BLaER1 treated with 17β-estradiol and CSF1 and Interleukin-3, amounts not matched to agents 10 nM and 100 nM (cell line): ENCODE data around the gene TNXB.
"Not testable (repeated sequence)": the region's sequence is repeated elsewhere in the genome, so short reads cannot be mapped to it uniquely, and the experiment has no call there.

Experiments used
- H3K27ac ChIP-seq, 11 experiments: shearing (Covaris generic); formaldehyde crosslinking; 2 replicates each; pipeline ENCODE4 v1.8.1; 2022
- H3K27me3 ChIP-seq, 11 experiments: shearing (Covaris generic); formaldehyde crosslinking; 2 replicates each; pipeline ENCODE4 v1.8.1; 2022
- H3K36me3 ChIP-seq, 11 experiments: shearing (Covaris generic); formaldehyde crosslinking; 2 replicates each; pipeline ENCODE4 v1.8.1; 2022
- H3K4me1 ChIP-seq, 10 experiments: shearing (Covaris generic); formaldehyde crosslinking; 2 replicates each; pipeline ENCODE4 v1.8.1; 2022
- H3K4me2 ChIP-seq, 11 experiments: shearing (Covaris generic); formaldehyde crosslinking; 2 replicates each; pipeline ENCODE4 v1.8.1; 2022
- H3K4me3 ChIP-seq, 10 experiments: shearing (Covaris generic); formaldehyde crosslinking; 2 replicates each; pipeline ENCODE4 v1.8.1; 2022
- H3K9ac ChIP-seq, 11 experiments: shearing (Covaris generic); formaldehyde crosslinking; 2 replicates each; pipeline ENCODE4 v1.8.1; 2022
- H3K9me3 ChIP-seq, 11 experiments: shearing (Covaris generic); formaldehyde crosslinking; replicated peaks in 1 of 11; 2 replicates each; pipeline ENCODE4 v1.8.1; 2022
- H4K20me1 ChIP-seq, 11 experiments: shearing (Covaris generic); formaldehyde crosslinking; 2 replicates each; pipeline ENCODE4 v1.8.1; 2022
- Cebpa-rat ChIP-seq, 11 experiments: shearing (Covaris generic); IDR thresholded peaks; 2 replicates each; pipeline ENCODE4 v1.8.1; 2022

TNXB gene

DNA sequence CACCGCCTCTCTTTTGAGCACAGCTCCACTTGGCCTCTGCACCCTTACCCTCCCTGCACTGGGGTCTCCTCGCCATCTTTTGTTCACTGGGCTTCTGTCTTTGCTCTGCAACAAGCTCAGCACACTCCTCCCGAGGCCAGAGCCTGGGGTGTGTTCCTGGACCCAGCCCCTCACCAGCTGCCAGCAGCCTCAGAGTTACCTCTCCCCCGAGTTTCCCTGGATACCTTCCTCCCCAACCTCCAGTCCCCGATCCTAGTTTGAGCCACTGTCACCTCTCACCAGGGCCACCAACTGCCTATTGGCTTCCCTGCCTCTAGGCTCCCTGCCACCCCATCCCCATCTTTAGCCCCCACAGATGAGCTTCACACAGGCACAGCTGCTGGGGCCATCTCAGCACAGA, 58.6 kb downstream of the TNXB start:
- H3K9me3 ChIP-seq: no peaks in the 10 kb centered on the region
- H3K4me2 ChIP-seq: no peak overlapping the region
- no peak overlapping the region for H3K9ac ChIP-seq
- H3K4me3 ChIP-seq: no peak overlapping the region
- no peak overlapping the region for H3K27ac ChIP-seq
- H3K4me1 ChIP-seq: peaks cover 16 to 32% (median 24%) of the 10 kb centered on the region in 10 experiments
- no peaks in the 10 kb centered on the region; a peak in 1 of 22 replicates for H4K20me1 ChIP-seq
- H3K36me3 ChIP-seq: no peaks in the 10 kb centered on the region
- no peak for TF ChIP-seq Cebpa-rat (IDR thresholded peaks at IDR 0.05)
- H3K27me3 ChIP-seq: 0 out of 22 replicates have a peak, but pooled peaks cover 0 to 3% (median 0%) of the 10 kb centered on the region in 11 experiments

DNA sequence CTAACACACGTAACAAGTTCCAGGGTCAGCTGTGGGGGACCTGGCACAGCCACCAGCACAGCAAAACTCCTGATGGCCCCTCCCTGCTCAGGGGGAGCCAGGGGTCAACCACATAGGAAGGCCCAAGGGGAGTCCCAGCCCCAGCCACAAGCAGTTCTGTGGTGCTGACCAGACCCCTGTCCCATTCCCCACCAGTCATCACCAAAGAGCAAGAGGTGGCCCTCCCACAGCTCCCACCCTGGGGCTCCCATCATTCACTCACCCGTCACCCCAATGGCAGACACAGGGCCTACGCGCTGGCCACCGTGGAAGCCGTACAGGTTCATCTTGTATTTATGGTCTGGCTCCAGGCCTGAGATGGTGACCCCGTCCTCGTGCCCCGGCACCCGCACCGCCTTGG, 59.4 kb downstream of the TNXB start:
- H3K27me3 ChIP-seq, H3K9ac ChIP-seq, H3K9me3 ChIP-seq, H3K27ac ChIP-seq, H4K20me1 ChIP-seq, H3K36me3 ChIP-seq, H3K4me2 ChIP-seq, H3K4me3 ChIP-seq: not testable (repeated sequence)
- peaks cover 16 to 32% (median 24%) of the 10 kb centered on the region in 10 experiments for H3K4me1 ChIP-seq

DNA sequence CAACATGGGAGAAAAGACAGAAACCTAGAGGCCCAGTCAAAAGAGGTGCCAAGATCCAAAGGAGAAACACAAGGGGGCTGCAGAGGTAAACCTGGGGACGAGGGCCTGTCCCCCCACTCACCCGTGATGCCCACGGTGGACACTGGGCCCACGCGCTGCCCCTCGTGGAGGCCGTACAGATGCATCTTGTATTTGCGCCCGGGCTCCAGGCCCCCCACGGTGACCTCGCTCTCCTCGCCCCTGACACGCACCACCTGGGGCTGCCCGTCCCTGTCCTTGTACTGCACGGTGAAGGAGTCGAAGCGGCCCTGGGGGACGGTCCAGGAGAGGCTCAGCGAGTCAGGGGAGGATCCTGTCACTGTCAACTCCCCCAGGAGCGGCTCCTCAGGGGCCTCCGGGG, 60.0 kb downstream of the TNXB start:
- H3K36me3 ChIP-seq, H3K9ac ChIP-seq, H3K27ac ChIP-seq, H3K9me3 ChIP-seq, H3K4me2 ChIP-seq, H3K27me3 ChIP-seq, H3K4me3 ChIP-seq, H4K20me1 ChIP-seq: not testable (repeated sequence)
- H3K4me1 ChIP-seq: peaks cover 16 to 32% (median 24%) of the 10 kb centered on the region in 10 experiments

GRCh38 chr6:32047855-32048766, 61.0 kb downstream of the TNXB start:
- TF ChIP-seq Cebpa-rat (IDR thresholded peaks at IDR 0.05): no peak

DNA sequence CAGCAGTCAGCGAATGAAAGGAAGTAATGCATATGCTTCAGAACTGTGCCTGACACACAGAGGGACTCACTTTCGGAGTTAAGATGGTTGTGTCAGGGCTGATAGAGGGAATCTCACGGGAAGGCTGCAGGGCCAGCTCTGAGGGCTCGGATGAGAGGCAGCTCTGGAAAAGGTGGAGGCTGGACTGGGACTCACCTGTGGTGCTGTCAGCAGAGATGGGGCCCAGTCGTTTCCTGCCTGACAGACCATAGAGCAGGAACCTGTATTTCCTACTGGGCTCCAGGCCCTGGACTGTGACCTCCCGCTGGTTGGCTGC, 61.6 kb downstream of the TNXB start:
- no peaks in the 10 kb centered on the region for H3K36me3 ChIP-seq
- 0 out of 22 replicates have a peak, but pooled peaks cover 0 to 3% (median 0%) of the 10 kb centered on the region in 11 experiments for H3K27me3 ChIP-seq
- TF ChIP-seq Cebpa-rat (IDR thresholded peaks at IDR 0.05): no peak
- no peaks in the 10 kb centered on the region for H3K9me3 ChIP-seq
- H3K27ac ChIP-seq: no peak overlapping the region
- no peak overlapping the region for H3K4me3 ChIP-seq
- peaks cover 16 to 26% (median 23%) of the 10 kb centered on the region in 10 experiments for H3K4me1 ChIP-seq
- H3K4me2 ChIP-seq: peak overlapping the region in 10 of 11 experiments; percentile 52 to 87 (median 76); a peak in 21 of 22 replicates
- H4K20me1 ChIP-seq: no peaks in the 10 kb centered on the region; a peak in 1 of 22 replicates
- H3K9ac ChIP-seq: 0 out of 22 replicates have a peak overlapping the region, but pooled peaks of 1 of the 11 experiments have one; percentile 3

More at GRCh38 chr6:32047855-32048766, 61.0 kb downstream of the TNXB start:
- no peak overlapping the region for H3K27ac ChIP-seq
- H3K9ac ChIP-seq: 0 out of 22 replicates have a peak overlapping the region, but pooled peaks of 1 of the 11 experiments have one; percentile 3
- H3K9me3 ChIP-seq: no peaks in the 10 kb centered on the region
- H3K4me1 ChIP-seq: peaks cover 16 to 32% (median 24%) of the 10 kb centered on the region in 10 experiments
- peak overlapping the region in 10 of 11 experiments; percentile 52 to 87 (median 76); a peak in 16 of 22 replicates for H3K4me2 ChIP-seq
- no peak overlapping the region for H3K4me3 ChIP-seq
- no peaks in the 10 kb centered on the region for H3K36me3 ChIP-seq
- H3K27me3 ChIP-seq: 0 out of 22 replicates have a peak, but pooled peaks cover 0 to 3% (median 0%) of the 10 kb centered on the region in 11 experiments
- H4K20me1 ChIP-seq: no peaks in the 10 kb centered on the region; a peak in 1 of 22 replicates

DNA sequence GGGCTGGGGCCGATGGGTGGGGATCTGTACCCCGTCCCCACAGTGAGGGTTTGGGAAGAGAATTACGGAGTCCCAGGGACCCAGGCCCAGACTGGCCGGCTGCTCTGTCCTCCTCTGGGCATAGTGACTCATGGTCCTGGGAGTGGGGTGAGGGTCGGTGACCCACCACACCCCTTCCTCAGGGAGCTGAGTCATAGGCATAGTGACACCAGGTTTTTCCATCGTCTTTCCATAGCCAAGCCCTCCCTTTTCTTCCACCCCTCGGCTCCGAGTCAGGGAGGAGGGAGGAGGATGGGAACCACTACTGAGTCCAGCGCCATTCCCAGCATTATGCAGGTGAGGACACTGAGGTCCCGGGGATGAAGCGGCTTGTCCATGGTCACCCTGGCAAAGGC, 62.1 kb downstream of the TNXB start:
- Histone ChIP-seq H3K27ac (peak overlapping the region in 3 of 11 experiments; percentile 12 to 54 (median 27); a peak in 2 of 22 replicates), H3K27me3 (0 out of 22 replicates have a peak, but pooled peaks cover 0 to 3% (median 0%) of the 10 kb centered on the region in 11 experiments), H3K36me3 (no peaks in the 10 kb centered on the region), H3K4me3 (peak overlapping the region in 1 of 10 experiments; percentile 31; a peak in 2 of 20 replicates), H3K9me3 (no peaks in the 10 kb centered on the region), H3K4me2 (peak overlapping the region; percentile 46 to 87 (median 74)), H4K20me1 (no peaks in the 10 kb centered on the region; a peak in 1 of 22 replicates), H3K9ac (peak overlapping the region in 3 of 11 experiments; percentile 30 to 54 (median 46); a peak in 5 of 22 replicates), H3K4me1 (peaks cover 16 to 26% (median 23%) of the 10 kb centered on the region in 10 experiments)
- no peak for TF ChIP-seq Cebpa-rat (IDR thresholded peaks at IDR 0.05)

- Histone ChIP-seq H3K36me3 (no peaks in the 10 kb centered on the region), H3K4me3 (peak overlapping the region in 1 of 10 experiments; percentile 31; a peak in 2 of 20 replicates), H3K27ac (peak overlapping the region in 4 of 11 experiments; percentile 12 to 54 (median 22); a peak in 5 of 22 replicates), H4K20me1 (no peaks in the 10 kb centered on the region; a peak in 1 of 22 replicates), H3K4me1 (peaks cover 16 to 26% (median 23%) of the 10 kb centered on the region in 10 experiments), H3K9ac (peak overlapping the region in 5 of 11 experiments; percentile 26 to 60 (median 46); a peak in 9 of 22 replicates), H3K4me2 (peak overlapping the region; percentile 46 to 87 (median 74)), H3K27me3 (0 out of 22 replicates have a peak, but pooled peaks cover 0 to 3% (median 0%) of the 10 kb centered on the region in 11 experiments), H3K9me3 (no peaks in the 10 kb centered on the region)
- TF ChIP-seq Cebpa-rat (IDR thresholded peaks at IDR 0.05): no peak
These were observed 62.6 kb downstream of the TNXB start for GRCh38 chr6:32046450-32047083.

DNA sequence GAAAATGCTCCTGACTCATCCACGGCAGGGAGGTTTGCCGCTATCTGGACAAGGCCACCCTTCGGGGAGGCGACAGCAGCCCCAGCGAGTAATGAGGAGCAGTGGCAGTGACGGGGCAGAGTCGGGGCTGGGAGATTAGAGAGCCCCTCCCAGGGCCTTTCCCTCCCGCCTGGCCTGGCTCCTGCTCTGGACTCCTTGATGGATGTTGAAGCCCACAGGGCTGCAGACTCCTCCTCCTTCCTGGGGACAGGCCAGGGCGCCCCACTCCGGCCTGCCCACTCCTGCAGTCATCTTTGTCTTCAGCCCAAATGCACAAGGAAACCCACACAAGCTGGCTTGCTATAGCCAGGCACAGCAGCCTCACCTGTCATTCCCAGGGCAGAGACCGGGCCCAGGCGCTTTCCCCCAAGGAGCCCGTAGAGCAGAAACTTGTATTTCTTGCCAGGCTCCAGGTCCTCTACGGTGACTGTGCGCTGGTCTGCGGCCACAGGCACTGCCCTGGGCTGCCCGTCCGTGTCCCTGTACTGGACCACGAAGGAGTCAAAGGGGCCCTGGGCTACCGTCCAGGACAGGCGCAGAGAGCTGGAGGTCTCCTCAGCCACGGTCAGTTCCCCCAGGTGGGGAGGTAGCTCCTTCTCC, 63.2 kb downstream of the TNXB start:
- no peak overlapping the region; a peak in 1 of 20 replicates for H3K4me3 ChIP-seq
- no peaks in the 10 kb centered on the region; a peak in 1 of 22 replicates for H4K20me1 ChIP-seq
- peaks cover 16 to 26% (median 23%) of the 10 kb centered on the region in 10 experiments for H3K4me1 ChIP-seq
- H3K27me3 ChIP-seq: 0 out of 22 replicates have a peak, but pooled peaks cover 0 to 3% (median 0%) of the 10 kb centered on the region in 11 experiments
- no peaks in the 10 kb centered on the region for H3K9me3 ChIP-seq
- peak overlapping the region in 5 of 11 experiments; percentile 26 to 60 (median 46); a peak in 6 of 22 replicates for H3K9ac ChIP-seq
- H3K36me3 ChIP-seq: no peaks in the 10 kb centered on the region
- peak overlapping the region in 4 of 11 experiments; percentile 12 to 54 (median 22); a peak in 4 of 22 replicates for H3K27ac ChIP-seq
- no peak for TF ChIP-seq Cebpa-rat (IDR thresholded peaks at IDR 0.05)
- H3K4me2 ChIP-seq: peak overlapping the region; percentile 46 to 87 (median 74); a peak in 21 of 22 replicates

DNA sequence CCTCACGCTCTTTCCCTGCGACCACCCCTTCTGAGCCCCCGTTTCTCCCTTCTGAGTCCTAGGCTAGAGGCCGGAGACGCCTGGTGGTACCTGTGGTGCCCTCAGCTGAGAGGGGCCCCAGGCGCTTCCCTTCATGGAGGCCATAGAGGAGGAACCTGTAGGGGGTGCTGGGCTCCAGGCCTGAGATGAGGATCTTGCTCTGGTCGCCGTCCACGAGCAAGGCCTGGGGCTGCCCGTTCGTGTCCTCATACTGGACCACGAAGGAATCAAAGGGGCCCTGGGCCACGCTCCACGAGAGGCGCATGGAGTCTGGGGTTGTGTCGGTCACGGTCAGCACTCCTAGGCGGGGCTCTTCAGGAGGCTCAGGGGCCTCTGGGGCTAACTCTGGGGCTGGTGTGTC, 64.2 kb downstream of the TNXB start:
- H3K4me3 ChIP-seq, H3K4me2 ChIP-seq, H3K27ac ChIP-seq, H3K36me3 ChIP-seq, H4K20me1 ChIP-seq, H3K27me3 ChIP-seq, H3K9me3 ChIP-seq, H3K9ac ChIP-seq: not testable (repeated sequence)
- peaks cover 16 to 26% (median 23%) of the 10 kb centered on the region in 10 experiments for H3K4me1 ChIP-seq

- H3K4me2 ChIP-seq, H3K9me3 ChIP-seq, H3K36me3 ChIP-seq, H4K20me1 ChIP-seq, H3K9ac ChIP-seq, H3K27me3 ChIP-seq, H3K27ac ChIP-seq, H3K4me3 ChIP-seq: not testable (repeated sequence)
- H3K4me1 ChIP-seq: peaks cover 16 to 26% (median 23%) of the 10 kb centered on the region in 10 experiments
These were observed 65.4 kb downstream of the TNXB start for GRCh38 chr6:32043589-32044380.

DNA sequence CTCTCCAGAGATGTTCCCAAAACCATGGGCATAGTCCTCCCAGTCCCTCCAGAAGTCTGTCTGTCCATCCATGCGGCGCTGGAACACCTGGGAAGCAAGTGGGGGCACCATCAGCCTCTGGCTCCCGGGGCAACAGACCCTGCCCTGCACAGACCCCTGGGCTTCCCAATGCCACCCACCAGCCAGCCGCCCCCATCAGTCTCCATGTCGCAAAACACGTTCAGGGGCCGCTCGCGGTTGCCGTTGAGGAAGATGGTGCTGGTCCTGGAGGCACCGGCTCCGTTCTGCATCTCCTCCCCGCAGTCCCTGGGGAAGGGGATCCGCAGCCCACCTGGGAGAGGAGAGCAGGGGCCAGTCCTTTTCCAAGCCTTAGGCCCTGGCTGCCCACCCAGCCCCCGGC, 66.9 kb downstream of the TNXB start:
- H3K9ac ChIP-seq, H4K20me1 ChIP-seq, H3K9me3 ChIP-seq, H3K4me2 ChIP-seq, H3K27me3 ChIP-seq, H3K36me3 ChIP-seq, H3K4me3 ChIP-seq, H3K27ac ChIP-seq: not testable (repeated sequence)
- H3K4me1 ChIP-seq: peaks cover 13 to 16% (median 15%) of the 10 kb centered on the region in 10 experiments
